Stimulated activated CD4-positive, alpha-beta T cell treated with anti-CD3 and anti-CD28 coated beads, Interleukin-4, amount 100 ng/mL, for 48 hours (primary cell): Measurements from ENCODE around the gene DNAJC22.
"Not testable (repeated sequence)": the region's sequence is repeated elsewhere in the genome, so short reads cannot be mapped to it uniquely, and the experiment has no call there.

Source experiments
- DNase-seq, 2 donors: peaks; one replicate each; pipeline ENCODE4 v3.0.0-alpha.2; 2020; ENCODE audit warnings: low read depth in 2 of 2

DNAJC22 gene

DNA sequence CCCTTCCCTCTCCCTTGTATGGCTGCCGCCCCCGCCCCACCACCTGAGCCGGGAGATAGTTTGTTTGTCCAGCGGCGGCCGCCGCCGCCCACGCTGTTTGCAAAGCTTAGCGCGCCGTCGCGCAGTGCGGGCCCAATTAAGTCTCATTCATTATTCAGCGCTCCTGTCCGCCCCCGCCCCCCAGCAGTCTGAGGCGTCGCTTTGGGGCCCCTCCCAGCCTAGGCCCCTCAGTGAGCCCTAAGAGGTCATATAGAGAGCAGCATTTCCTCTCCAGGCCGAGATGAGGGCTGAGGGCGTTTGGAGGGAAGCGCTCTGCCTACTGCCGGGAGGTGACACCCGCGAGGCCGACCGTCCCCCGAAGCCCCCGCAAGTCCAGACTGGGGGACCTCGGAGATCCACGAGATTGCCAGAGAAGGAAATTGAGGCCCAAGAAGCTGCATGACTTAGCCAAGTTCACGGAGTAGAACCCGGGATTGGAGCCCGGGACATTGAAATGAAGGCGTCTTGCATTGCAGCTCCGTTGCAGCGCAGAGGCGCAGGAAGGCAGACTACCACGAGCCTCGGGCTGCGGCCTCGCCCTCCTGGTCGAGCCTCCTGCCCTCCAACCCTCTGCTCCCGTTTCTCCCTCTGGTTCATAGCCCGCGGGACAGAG, at the start of gene DNAJC22:
Gene DNAJC22, plus strand, starts transcription at position 230 of the 652 bp plus-strand sequence. CDS start 1,985 bp downstream, outside the sequence.
- DNase-seq = no peak

DNA sequence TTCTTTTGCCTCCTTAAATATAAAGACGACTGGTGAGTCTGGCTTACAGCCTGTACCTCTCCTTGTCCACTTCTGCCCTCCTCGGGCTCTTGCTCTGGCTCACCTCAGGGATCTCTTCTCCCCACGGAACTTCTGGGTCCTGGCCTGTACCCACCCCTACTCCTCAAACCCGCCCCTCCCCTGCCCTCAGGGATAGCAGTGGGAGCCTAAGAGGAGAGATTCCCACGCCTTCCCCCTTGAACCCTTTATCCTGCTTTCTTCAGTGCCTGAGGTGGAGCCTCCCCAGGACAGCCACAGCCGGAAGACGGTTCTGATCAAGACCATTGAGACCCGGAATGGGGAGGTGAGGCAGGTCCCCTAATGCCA, 49.0 kb upstream of the DNAJC22 start:
- DNase-seq = no peak

DNA sequence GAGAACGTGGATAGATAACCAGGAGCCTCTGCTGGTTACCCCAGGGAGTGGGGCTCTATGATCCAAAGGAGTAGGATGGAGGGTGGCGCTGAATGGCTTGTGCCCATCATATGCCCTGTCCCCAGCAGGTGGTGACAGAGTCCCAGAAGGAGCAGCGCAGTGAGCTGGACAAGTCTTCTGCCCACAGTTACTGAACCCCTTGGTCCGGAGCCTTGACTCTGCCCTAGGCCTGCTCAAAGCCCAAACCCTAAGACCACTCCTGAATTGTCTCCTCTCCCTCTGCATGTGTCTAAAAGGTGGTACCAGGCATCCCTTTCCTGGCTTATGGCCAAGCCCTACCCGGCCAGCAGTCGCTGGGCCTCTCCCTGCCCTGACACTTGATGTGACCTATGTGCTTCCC, 48.5 kb upstream of the DNAJC22 start:
- DNase-seq = no peak

DNA sequence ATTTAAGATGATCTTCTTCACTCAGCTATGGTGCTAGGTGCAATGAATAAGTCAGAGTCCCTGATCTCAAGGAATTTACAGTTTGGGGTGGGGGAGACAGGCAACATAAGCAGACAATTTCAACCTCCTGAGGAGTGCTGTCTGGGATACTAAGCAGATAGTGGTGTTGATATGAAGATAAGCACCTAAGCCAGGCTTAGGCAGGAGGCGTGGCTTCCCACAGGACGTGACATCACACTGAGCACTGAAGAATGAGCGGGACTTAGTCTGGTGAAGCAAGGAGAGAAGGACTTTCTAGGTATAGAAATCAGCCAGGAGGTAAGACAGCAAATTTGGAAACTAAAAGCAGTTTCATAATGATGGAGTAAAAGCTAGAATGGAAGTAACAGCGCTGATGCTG, 44.9 kb upstream of the DNAJC22 start:
- peak in 1 of 2 donors; percentile 43 for DNase-seq

DNA sequence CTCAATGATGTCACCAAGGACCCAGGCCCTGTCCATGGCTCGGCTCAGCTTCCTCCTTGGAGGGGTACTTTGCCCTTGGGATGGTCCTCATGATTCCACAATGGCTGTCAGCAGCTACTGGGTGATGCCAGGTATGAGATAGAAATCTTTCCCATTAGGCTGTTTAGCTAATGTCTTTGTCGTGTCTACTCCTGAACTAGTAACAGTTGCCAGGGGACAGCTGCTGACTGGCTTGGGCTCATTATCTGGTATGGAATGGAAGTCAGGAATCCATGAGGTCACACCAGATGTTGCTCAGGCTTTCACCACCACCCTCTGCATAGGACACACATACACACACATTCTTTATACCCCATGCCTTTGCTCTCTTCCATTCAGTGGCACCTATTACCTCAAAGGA, 42.5 kb upstream of the DNAJC22 start:
- no peak for DNase-seq

DNA sequence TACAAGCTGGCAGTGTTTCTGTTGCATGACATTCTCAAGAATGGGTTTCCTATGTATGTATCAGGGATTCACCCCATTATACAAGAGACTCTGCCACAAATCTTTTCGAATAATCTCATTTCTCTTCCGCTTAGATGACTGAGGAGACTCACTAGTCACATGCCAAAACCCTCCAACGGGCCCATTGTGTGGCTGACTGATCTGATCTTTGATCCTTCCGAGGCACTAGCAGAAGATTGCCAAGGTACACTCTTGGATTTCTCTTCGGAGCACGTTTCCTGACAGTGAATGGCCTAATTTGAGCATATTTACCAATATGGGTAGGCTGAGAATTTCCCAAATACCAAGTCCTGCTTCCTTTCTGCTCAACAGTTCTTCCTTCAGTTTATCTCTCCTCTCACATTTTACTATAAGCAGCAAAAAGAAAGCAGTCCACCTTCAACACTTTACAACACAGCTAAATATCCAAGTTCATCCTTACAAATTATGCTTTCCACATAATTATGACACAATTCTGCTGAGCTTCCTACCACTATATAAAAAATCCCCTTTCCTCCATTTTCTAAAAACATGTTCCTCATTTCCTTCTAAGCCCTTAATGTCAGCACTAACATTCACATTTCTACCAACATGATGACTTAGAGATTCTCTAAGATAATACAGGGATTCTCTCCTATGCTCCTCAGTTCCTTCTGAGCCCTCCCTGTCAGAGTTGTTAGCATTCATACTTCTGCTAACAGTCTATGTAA, 40.8 kb upstream of the DNAJC22 start:
- DNase-seq = no peak

DNA sequence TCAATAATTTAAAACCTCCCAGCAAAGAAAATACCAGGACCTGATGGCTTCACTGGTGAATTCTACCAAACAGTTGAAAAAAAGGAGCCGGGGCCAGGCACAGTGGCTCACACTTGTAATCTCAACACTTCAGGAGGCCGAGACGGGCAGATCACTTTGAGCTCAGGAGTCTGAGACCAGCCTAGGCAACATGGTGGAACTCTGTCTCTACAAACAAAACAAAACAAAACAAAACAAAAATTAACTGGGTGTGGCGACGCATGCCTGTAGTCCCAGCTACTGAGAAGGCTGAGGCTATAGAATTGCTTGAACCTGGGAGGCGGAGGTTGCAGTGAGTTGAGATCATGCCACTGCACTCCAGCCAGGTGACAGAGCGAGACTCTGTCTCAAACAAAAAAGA, 37.3 kb upstream of the DNAJC22 start:
- DNase-seq = no peak

DNA sequence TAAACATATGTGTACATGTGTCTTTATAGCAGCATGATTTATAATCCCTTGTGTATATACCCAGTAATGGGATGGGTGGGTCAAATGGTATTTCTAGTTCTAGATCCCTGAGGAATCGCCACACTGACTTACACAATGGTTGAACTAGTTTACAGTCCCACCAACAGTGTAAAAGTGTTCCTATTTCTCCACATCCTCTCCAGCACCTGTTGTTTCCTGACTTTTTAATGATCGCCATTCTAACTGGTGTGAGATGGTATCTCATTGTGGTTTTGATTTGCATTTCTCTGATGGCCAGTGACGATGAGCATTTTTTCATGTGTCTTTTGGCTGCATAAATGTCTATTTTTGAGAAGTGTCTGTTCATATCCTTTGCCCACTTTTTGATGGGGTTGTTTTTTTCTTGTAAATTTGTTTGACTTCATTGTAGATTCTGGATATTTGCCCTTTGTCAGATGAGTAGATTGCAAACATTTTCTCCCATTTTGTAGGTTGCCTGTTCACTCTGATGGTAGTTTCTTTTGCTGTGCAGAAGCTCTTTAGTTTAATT, 36.2 kb upstream of the DNAJC22 start:
- not testable (repeated sequence) for DNase-seq

DNA sequence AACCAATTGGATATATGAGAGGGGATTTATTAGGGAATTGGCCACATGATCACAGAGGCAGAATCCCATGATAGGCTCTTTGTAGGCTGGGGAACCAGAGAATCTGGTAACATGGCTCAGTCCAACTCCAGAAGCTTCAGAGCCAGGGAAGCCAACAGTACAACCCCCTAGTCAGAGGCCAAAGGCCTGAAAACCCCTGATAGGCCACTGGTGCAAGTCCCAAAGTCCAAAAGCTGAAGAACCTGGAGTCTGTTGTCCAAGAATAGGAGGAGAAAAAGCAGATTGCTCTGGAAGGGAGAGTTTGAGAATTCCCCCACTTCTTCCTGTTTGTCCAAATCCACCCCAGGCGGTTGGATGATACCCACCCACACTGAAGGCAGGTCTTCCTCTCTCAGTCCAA, 31.9 kb upstream of the DNAJC22 start:
- no peak for DNase-seq

DNA sequence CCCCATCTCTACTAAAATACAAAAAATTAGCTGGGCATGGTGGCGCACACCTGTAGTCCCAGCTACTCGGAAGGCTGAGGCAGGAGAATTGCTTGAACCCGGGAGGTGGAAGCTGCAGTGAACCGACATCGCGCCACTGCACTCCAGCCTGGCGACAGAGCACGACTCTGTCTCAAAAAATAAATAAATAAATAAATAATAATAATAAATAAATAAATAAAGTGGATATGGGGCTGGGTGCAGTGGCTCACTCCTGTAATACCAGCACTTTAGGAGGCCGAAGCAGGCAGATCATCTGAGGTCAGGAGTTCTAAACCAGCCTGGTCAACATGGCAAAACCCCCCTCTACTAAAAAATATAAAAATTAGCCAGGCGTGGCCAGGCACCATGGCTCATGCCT, 29.6 kb upstream of the DNAJC22 start:
- DNase-seq = not testable (repeated sequence)

DNA sequence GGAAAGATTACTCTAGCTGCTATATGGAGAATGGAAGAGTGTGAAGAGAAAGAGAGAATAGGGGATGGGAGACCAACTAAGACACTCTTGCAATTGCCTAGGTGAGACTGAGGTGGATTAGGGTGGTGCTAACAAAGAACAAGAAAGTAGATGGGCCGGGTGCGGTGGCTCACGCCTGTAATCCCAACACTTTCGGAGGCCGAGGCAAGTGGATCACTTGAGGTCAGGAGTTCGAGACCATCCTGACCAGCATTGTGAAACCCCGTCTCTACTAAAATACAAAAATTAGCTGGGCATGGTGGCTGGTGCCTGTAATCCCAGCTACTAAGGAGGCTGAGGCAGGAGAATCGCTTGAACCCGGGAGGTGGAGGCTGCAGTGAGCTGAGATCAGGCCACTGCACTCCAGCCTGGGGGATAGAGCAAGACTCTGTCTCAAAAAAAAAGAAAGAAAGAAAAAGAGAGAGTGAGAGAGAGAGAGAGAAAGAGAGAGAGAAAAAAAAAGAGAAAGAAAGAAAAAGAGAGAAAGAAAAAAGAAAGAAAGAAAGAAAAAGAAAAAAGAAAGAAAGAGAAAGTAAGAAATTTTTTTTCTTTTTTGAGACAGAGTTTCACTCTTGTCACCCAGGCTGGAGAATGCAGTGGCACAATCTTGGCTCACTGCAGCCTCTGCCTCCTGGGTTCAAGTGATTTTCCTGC, 26.1 kb upstream of the DNAJC22 start:
- not testable (repeated sequence) for DNase-seq

DNA sequence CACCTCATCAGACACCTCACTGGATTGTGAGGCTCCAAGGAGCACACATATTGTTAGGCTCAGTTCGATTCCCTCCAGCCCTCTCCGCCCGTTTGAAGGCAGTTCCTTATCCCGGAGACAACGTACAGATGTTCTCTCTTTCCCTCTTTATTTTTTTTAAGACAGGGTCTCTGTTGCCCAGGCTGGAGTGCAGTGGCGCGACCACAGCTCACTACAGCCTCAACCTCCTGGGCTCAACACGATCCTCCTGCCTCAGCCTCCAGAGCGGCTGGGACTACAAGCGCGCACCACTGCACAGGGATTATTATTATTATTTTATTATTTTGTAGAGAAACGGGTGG, 24.4 kb upstream of the DNAJC22 start:
- no peak for DNase-seq

DNA sequence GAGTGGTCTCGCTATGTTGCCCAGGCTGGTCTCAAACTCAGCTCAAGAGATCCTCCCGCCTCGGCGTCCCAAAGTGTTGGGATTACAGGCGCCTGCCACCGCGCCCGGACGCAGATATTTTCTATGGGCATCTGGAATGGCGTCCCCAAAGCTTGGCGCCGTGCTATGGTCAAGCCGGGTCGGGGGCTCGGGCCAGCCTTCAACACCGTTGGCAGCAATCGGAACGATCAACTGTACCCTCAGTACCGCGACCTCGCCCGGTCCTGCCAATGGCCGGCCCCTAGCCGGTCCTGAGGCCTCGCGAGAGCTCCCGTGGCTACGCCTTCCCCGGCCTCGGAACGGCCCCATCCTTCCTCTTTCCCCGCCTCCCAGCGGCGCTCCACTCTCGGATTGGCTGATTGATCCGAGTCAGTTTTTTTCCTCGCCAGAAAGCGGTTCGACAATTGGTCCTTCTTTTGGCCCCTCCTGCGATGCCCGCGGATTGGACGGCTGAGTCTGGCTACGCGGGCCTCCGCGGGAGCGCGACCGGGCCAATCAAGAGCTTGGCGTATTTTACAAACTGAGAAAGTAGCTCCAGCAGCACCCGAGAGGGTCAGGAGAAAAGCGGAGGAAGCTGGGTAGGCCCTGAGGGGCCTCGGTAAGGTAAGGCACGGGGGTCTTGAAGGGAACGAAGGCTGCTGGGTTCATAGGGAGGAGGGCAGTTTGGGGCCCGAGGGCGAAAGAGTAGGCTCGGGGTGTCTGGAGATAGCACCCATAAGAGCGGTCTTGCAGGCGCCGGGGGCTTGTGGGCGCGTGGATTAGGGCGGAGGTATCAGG, 23.8 kb upstream of the DNAJC22 start, which contains the start of gene TROAP:
Gene TROAP, plus strand, starts transcription at position 548 of the 816 bp plus-strand sequence. CDS start 354 bp downstream, outside the sequence.
- peak; percentile 95 to 96 for DNase-seq

DNA sequence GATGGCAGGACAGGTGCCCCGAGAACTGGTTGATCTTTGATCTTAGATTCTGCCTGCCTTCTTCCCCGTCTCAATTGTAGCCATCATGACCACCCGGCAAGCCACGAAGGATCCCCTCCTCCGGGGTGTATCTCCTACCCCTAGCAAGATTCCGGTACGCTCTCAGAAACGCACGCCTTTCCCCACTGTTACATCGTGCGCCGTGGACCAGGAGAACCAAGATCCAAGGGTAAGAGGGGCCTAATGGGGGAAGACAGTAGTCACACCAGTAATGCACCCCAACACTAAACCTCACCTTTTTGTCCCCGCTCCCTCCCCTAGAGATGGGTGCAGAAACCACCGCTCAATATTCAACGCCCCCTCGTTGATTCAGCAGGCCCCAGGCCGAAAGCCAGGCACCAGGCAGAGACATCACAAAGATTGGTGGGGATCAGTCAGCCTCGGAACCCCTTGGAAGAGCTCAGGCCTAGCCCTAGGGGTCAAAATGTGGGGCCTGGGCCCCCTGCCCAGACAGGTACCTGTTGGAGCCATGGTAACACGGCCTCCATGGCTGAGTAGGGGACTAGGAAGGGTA, 23.1 kb upstream of the DNAJC22 start:
- no peak for DNase-seq

DNA sequence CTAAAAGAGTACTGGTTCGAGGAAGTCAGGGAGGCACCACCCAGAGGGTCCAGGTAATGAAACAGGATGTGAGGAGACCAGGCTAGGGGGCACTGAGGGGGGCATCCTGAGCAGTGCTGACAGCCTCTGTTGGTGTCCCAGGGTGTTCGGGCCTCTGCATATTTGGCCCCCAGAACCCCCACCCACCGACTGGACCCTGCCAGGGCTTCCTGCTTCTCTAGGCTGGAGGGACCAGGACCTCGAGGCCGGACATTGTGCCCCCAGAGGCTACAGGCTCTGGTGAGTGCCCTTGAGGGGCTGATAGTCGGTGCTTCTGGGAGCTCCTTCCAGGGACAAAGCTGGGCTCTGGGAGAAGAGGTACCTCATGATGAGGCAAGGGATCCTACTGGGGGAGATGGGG, 21.1 kb upstream of the DNAJC22 start:
- no peak for DNase-seq

DNA sequence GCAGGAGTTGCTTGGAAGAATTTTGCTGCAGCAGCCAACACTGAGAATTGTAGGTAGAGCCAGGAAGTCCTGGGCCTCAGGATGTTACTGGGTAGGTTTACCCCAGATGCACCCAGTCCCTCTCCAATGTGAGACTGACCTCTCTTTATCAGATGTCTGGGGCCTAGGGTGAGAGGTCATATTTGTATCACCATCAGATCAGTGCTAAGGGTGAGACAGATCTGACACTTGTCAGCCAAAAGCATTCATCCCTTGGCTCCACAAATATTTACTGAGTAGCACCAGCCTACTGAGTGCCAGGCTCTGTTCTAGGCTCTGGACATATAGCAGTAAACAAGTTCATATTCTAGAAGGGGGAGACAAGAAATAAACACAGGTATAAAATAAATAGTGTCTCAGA, 19.3 kb upstream of the DNAJC22 start:
- DNase-seq = no peak

DNA sequence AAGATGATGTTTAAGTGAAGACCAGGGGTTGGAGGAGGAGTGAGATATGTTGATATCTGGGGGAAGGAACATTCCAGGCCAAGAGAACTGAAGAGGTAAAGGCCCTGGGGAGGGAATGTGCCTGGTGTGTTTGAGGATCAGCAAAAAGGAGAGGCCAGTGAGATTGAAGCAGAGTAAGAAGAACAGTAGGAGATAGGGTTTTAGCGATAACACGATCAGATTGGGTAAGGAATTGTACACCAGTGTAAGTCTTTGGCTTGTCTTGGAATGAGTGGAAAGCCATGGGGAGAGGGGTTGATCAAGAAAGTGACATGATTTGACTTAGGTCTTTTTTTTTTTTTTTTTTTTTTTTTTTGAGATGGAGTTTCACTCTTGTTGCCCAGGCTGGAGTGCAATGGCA, 18.8 kb upstream of the DNAJC22 start:
- no peak for DNase-seq

DNA sequence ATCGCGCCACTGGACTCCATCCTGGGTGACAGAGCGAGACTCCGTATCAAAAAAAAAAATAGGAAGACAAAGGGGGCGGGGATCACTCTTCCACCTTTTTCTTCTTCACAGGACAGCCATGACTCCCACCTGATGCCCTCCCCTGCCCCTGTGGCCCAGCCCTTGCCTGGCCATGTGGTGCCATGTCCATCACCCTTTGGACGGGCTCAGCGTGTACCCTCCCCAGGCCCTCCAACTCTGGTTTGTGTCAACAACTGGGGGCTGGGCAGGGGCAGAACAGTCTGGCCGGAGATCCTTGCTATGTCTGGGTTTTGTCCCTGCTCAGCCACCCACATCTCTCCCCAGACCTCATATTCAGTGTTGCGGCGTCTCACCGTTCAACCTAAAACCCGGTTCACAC, 17.9 kb upstream of the DNAJC22 start:
- DNase-seq = no peak

DNA sequence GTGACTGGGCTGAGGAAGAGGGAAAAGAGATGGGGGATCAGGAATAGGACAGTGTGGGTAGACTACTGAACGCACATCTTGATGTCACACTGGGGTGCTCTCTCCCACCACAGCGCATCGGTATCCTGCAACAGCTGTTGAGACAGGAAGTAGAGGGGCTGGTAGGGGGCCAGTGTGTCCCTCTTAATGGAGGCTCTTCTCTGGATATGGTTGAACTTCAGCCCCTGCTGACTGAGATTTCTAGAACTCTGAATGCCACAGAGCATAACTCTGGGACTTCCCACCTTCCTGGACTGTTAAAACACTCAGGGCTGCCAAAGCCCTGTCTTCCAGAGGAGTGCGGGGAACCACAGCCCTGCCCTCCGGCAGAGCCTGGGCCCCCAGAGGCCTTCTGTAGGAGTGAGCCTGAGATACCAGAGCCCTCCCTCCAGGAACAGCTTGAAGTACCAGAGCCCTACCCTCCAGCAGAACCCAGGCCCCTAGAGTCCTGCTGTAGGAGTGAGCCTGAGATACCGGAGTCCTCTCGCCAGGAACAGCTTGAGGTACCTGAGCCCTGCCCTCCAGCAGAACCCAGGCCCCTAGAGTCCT, 16.6 kb upstream of the DNAJC22 start:
- no peak for DNase-seq

DNA sequence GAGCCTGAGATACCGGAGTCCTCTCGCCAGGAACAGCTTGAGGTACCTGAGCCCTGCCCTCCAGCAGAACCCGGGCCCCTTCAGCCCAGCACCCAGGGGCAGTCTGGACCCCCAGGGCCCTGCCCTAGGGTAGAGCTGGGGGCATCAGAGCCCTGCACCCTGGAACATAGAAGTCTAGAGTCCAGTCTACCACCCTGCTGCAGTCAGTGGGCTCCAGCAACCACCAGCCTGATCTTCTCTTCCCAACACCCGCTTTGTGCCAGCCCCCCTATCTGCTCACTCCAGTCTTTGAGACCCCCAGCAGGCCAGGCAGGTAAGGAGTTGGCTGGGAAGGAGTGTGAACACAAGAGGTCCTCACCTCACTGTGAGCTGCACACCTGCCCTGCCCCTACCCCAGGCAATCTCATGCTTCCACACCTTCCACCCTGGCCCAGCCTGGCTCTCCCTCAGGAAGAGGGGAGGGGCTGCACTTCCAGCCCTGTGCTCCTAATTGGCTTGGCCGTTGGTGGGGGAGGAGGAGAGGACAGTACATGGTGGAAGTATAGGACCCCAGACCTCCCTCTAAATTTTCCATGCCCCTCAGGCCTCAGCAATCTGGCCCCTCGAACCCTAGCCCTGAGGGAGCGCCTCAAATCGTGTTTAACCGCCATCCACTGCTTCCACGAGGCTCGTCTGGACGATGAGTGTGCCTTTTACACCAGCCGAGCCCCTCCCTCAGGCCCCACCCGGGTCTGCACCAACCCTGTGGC, 15.9 kb upstream of the DNAJC22 start:
- no peak for DNase-seq
